GM18951 (cell line): ENCODE measurements around the gene NUP93.
"Not testable (repeated sequence)": the region's sequence is repeated elsewhere in the genome, so short reads cannot be mapped to it uniquely, and the experiment has no call there.

Experiments
- POLR2A ChIP-seq: IDR thresholded peaks from 4 replicates; pipeline ENCODE4 v1.6.1; 2011; ENCODE audit warnings: mild to moderate bottlenecking; ENCODE audit not compliant: insufficient read length, insufficient read depth; ENCODE audit errors: extremely low read depth
- in situ Hi-C: fragments of 300-500 bp; cut with MboI; formaldehyde crosslinking; loops from one replicate; pipeline ENCODE4 v1.12.0; 2022; ENCODE audit warnings: low sequenced_read_pairs, mixed read lengths, inconsistent platforms; ENCODE audit not compliant: unreplicated experiment

NUP93 gene

GRCh38 chr16:56722200-56722842, 7.6 kb upstream of the NUP93 start:
- in situ Hi-C loops: no loop called here
- no peak for TF ChIP-seq POLR2A

- in situ Hi-C loops: no loop called here
- TF ChIP-seq POLR2A: no peak
Measured at GRCh38 chr16:56724191-56724590, 5.7 kb upstream of the NUP93 start.

- no peak for TF ChIP-seq POLR2A
Measured at GRCh38 chr16:56726283-56726682, 3.6 kb upstream of the NUP93 start.

GRCh38 chr16:56726926-56727325, 3.0 kb upstream of the NUP93 start:
- TF ChIP-seq POLR2A: no peak
- in situ Hi-C loops: no loop called here

More at GRCh38 chr16:56726283-56726682, 3.6 kb upstream of the NUP93 start:
- in situ Hi-C loops: no loop called here

- no peak for TF ChIP-seq POLR2A
Measured at GRCh38 chr16:56728027-56728426, 1.9 kb upstream of the NUP93 start.

GRCh38 chr16:56728980-56729734, 772 bp upstream of the NUP93 start:
- TF ChIP-seq POLR2A: no peak

More at GRCh38 chr16:56728027-56728426, 1.9 kb upstream of the NUP93 start:
- in situ Hi-C loops: no loop called here

GRCh38 chr16:56732366-56732765, 2.4 kb downstream of the NUP93 start:
- no peak for TF ChIP-seq POLR2A
- in situ Hi-C loops: no loop called here

More at GRCh38 chr16:56728980-56729734, 772 bp upstream of the NUP93 start:
- in situ Hi-C loops: no loop called here

- TF ChIP-seq POLR2A: no peak
- in situ Hi-C loops: no loop called here
Measured at GRCh38 chr16:56732832-56733231, 2.9 kb downstream of the NUP93 start.

GRCh38 chr16:56734429-56734828, 4.5 kb downstream of the NUP93 start:
- in situ Hi-C loops: no loop called here
- no peak for TF ChIP-seq POLR2A

- no peak for TF ChIP-seq POLR2A
- in situ Hi-C loops: no loop called here
Measured at GRCh38 chr16:56736476-56736875, 6.5 kb downstream of the NUP93 start.

GRCh38 chr16:56737539-56737938, 7.6 kb downstream of the NUP93 start:
- no peak for TF ChIP-seq POLR2A
- in situ Hi-C loops: no loop called here

GRCh38 chr16:56738221-56738620, 8.3 kb downstream of the NUP93 start:
- TF ChIP-seq POLR2A: no peak
- in situ Hi-C loops: no loop called here

GRCh38 chr16:56739378-56739777, 9.4 kb downstream of the NUP93 start:
- in situ Hi-C loops: not testable (repeated sequence)

- in situ Hi-C loops: no loop called here
- TF ChIP-seq POLR2A: no peak
Measured at GRCh38 chr16:56741399-56741798, 11.5 kb downstream of the NUP93 start.
